Skeletal muscle satellite cell (primary cell): ENCODE results near the gene RHBDF1. TPM values are rescaled to one million over a fixed set of nuclear protein-coding genes. Genes with fewer than 3 reads are reported as not detected.
A peak's percentile ranks its signal among the peaks of the same experiment; 100 is the strongest.
"Not testable (repeated sequence)": the region's sequence is repeated elsewhere in the genome, so short reads cannot be mapped to it uniquely, and the experiment has no call there.

Experiments used
- H3K27me3 ChIP-seq: 2 replicates; pipeline ENCODE4 v1.7.0; 2013; ENCODE audit warnings: low read length; ENCODE audit not compliant: control insufficient read depth, insufficient read depth
- H3K36me3 ChIP-seq: 2 replicates; pipeline ENCODE4 v1.7.0; 2013; ENCODE audit warnings: mild to moderate bottlenecking, control low read depth, low read length; ENCODE audit not compliant: insufficient read depth
- H3K4me1 ChIP-seq: 2 replicates; pipeline ENCODE4 v1.7.0; 2013; ENCODE audit warnings: low read length; ENCODE audit not compliant: control insufficient read depth, insufficient read depth
- H3K4me2 ChIP-seq: 2 replicates; pipeline ENCODE4 v1.7.0; 2013; ENCODE audit warnings: mild to moderate bottlenecking, low read length
- H3K4me3 ChIP-seq: 2 replicates; pipeline ENCODE4 v1.7.0; 2013; ENCODE audit warnings: low read length
- H3K9ac ChIP-seq: 2 replicates; pipeline ENCODE4 v1.7.0; 2013; ENCODE audit warnings: mild to moderate bottlenecking, low read depth, low read length, moderate library complexity
- H3K9me3 ChIP-seq: replicated peaks from 2 replicates; pipeline ENCODE4 v1.7.0; 2013; ENCODE audit warnings: mild to moderate bottlenecking, control low read depth, low read length
- small RNA-seq: library from RNA; depleted of rRNA; stranded (forward); fragments of <200 nt; gene quantifications from one replicate; pipeline ENCODE3, GENCODE V24; 2012

RHBDF1 gene

GRCh38 chr16:17062-17765 lies 55.2 kb downstream of the RHBDF1 start:
- not testable (repeated sequence) for H3K9ac ChIP-seq, H3K4me3 ChIP-seq, H3K36me3 ChIP-seq, H3K27me3 ChIP-seq, H3K4me2 ChIP-seq, H3K4me1 ChIP-seq, H3K9me3 ChIP-seq

- not testable (repeated sequence) for H3K9me3 ChIP-seq, H3K4me1 ChIP-seq, H3K9ac ChIP-seq, H3K27me3 ChIP-seq, H3K36me3 ChIP-seq, H3K4me2 ChIP-seq, H3K4me3 ChIP-seq
Measured at GRCh38 chr16:10772-11171, 61.7 kb downstream of the RHBDF1 start.

DNA sequence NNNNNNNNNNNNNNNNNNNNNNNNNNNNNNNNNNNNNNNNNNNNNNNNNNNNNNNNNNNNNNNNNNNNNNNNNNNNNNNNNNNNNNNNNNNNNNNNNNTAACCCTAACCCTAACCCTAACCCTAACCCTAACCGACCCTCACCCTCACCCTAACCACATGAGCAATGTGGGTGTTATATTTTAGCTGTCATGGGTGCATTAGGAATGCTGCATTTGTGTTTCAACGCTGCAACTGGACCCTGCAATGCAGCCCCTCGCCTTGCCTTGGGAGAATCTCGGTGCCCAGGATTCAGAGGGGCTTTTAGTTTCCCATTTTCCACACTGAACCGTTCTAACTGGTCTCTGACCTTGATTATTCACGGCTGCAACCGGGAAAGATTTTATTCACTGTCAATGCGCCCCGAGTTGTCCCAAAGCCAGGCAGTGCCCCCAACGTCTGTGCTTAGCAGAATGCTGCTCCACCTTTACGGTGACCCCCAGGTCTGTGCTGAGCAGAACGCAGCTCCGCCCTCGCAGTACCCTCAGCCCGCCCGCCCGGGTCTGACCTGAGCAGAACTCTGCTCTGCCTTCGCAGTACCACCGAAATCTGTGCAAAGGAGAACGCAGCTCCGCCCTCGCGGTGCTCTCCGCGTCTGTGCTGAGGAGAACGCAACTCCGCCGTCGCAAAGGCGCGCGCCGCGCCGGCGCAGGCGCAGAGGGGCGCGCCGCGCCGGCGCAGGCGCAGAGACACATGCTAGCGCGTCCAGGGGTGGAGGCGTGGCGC lies 62.3 kb downstream of the RHBDF1 start:
- H3K4me1 ChIP-seq = no peaks in the 10 kb centered on the region
- H3K4me3 ChIP-seq = peak overlapping the region; percentile 49
- H3K9me3 ChIP-seq = no peaks in the 10 kb centered on the region
- no peak overlapping the region for H3K9ac ChIP-seq
- no peak overlapping the region for H3K4me2 ChIP-seq
- no peaks in the 10 kb centered on the region for H3K27me3 ChIP-seq
- no peaks in the 10 kb centered on the region for H3K36me3 ChIP-seq

Small RNA genes within 50 kb of the gene (small RNA-seq; reads per million reads assigned to genes)
- not detected for gene MIR6859-4
- not detected for gene Z69720.2
